Measurements from ENCODE around the gene CFAP92. TPM values are rescaled to one million over a fixed set of nuclear protein-coding genes. Genes with fewer than 3 reads are reported as not detected.

Gene CFAP92
- total RNA-seq, 1 donor from 2014 or later, result 0.52 TPM

GRCh38 chr3:129032716-129033115 lies 38.8 kb upstream of the CFAP92 start:
- FAIRE-seq, result no peak
- Histone ChIP-seq H3K4me3 (ENCODE audit: insufficient read depth, low read depth, low read length) (no peak overlapping the region), H3K9me3 (ENCODE audit: insufficient read depth, low read depth, low read length) (no peaks in the 10 kb centered on the region)

DNA sequence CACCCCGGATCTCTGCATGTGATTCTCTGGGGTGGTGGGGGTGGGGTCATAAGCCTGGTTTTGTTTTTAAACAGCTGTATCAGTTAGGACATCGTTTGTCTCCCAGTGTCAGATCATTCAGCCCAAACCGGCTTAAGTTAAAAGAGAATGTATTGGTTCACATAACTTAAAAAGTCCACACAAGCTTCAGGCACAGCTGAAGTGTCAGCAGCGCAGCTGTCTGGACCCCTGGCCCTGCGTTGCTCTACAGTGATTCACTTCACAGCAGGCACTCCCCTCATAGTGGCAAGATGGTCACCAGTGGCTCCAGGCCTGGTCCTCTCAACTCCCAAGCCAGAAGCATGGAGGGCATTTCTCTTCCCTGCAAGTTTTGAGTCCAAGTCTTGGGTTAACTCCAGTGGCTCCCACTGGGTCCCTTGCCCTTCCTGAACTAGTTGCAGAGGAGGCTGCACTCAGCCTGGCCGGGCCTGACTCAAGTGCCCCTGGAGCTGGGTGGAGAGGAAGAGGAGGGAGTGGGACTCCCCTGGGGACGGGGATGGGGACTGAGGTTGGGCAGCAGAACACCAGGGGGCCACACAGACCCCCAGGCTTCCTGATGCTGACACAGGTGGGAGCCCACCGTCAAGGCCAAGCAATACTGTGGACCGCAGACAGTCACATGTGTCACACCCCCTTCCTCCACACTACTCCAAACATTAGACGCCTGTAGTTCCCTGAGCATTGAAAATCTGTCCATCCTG lies 37.8 kb upstream of the CFAP92 start:
- Histone ChIP-seq H3K4me1 (ENCODE audit: insufficient read depth, low read length) (peaks cover 3% of the 10 kb centered on the region), H3K9ac (ENCODE audit: low read length) (no peak overlapping the region), H3K79me2 (ENCODE audit: insufficient read depth, low read length) (no peaks in the 10 kb centered on the region), H3K27me3 (ENCODE audit: insufficient read depth, low read length) (peaks cover 2% of the 10 kb centered on the region), H3K4me2 (ENCODE audit: low read length) (no peak overlapping the region), H3K4me3 (ENCODE audit: insufficient read depth, low read depth, low read length) (no peak overlapping the region), H4K20me1 (ENCODE audit: insufficient read depth, low read length) (no peaks in the 10 kb centered on the region), H3K27ac (ENCODE audit: low read depth, low read length) (no peak overlapping the region), H3K36me3 (ENCODE audit: insufficient read depth, low read length) (no peaks in the 10 kb centered on the region), H3K9me3 (ENCODE audit: insufficient read depth, low read depth, low read length) (no peaks in the 10 kb centered on the region), H2AFZ (ENCODE audit: low read depth, low read length) (no peak overlapping the region)
- Mint-ChIP-seq H3K9me3 (ENCODE audit: unreplicated experiment) (peaks cover 3% of the 10 kb centered on the region), H3K4me1 (ENCODE audit: low read depth, unreplicated experiment) (no peaks in the 10 kb centered on the region), H3K4me3 (ENCODE audit: unreplicated experiment) (no peak overlapping the region), H3K36me3 (ENCODE audit: low read depth, unreplicated experiment) (no peaks in the 10 kb centered on the region), H3K27ac (ENCODE audit: unreplicated experiment) (no peak overlapping the region), H3K27me3 (ENCODE audit: low read depth, unreplicated experiment) (peaks cover 28% of the 10 kb centered on the region)
- no peak for TF ChIP-seq EZH2 (IDR thresholded peaks at IDR 0.05; ENCODE audit: insufficient read depth, low read length)
- TF ChIP-seq CTCF (IDR thresholded peaks at IDR 0.05; ENCODE audit: insufficient read depth, low read depth, low read length), result no peak
- FAIRE-seq, result no peak
- no peak for DNase-seq (ENCODE audit: low read depth)

More at GRCh38 chr3:129032716-129033115, 38.8 kb upstream of the CFAP92 start:
- Histone ChIP-seq H4K20me1 (ENCODE audit: insufficient read depth, low read length) (no peaks in the 10 kb centered on the region), H3K79me2 (ENCODE audit: insufficient read depth, low read length) (no peaks in the 10 kb centered on the region), H3K36me3 (ENCODE audit: insufficient read depth, low read length) (no peaks in the 10 kb centered on the region), H3K27ac (ENCODE audit: low read depth, low read length) (no peak overlapping the region), H3K4me1 (ENCODE audit: insufficient read depth, low read length) (no peaks in the 10 kb centered on the region), H2AFZ (ENCODE audit: low read depth, low read length) (no peak overlapping the region), H3K27me3 (ENCODE audit: insufficient read depth, low read length) (no peaks in the 10 kb centered on the region), H3K4me2 (ENCODE audit: low read length) (no peak overlapping the region), H3K9ac (ENCODE audit: low read length) (no peak overlapping the region)
- Mint-ChIP-seq H3K4me3 (ENCODE audit: unreplicated experiment) (no peak overlapping the region), H3K9me3 (ENCODE audit: unreplicated experiment) (peaks cover 3% of the 10 kb centered on the region), H3K4me1 (ENCODE audit: low read depth, unreplicated experiment) (no peaks in the 10 kb centered on the region), H3K27me3 (ENCODE audit: low read depth, unreplicated experiment) (peaks cover 28% of the 10 kb centered on the region), H3K36me3 (ENCODE audit: low read depth, unreplicated experiment) (no peaks in the 10 kb centered on the region), H3K27ac (ENCODE audit: unreplicated experiment) (no peak overlapping the region)
- TF ChIP-seq CTCF (IDR thresholded peaks at IDR 0.05; ENCODE audit: insufficient read depth, low read depth, low read length) (no peak), EZH2 (IDR thresholded peaks at IDR 0.05; ENCODE audit: insufficient read depth, low read length) (no peak)
- DNase-seq (ENCODE audit: low read depth), result no peak

GRCh38 chr3:129030611-129031010 lies 36.7 kb upstream of the CFAP92 start:
- Histone ChIP-seq H3K27ac (ENCODE audit: low read depth, low read length) (no peak overlapping the region), H2AFZ (ENCODE audit: low read depth, low read length) (no peak overlapping the region), H3K9me3 (ENCODE audit: insufficient read depth, low read depth, low read length) (no peaks in the 10 kb centered on the region), H3K27me3 (ENCODE audit: insufficient read depth, low read length) (peaks cover 10% of the 10 kb centered on the region), H3K9ac (ENCODE audit: low read length) (no peak overlapping the region), H3K36me3 (ENCODE audit: insufficient read depth, low read length) (no peaks in the 10 kb centered on the region), H3K4me2 (ENCODE audit: low read length) (no peak overlapping the region), H4K20me1 (ENCODE audit: insufficient read depth, low read length) (no peaks in the 10 kb centered on the region), H3K4me3 (ENCODE audit: insufficient read depth, low read depth, low read length) (no peak overlapping the region), H3K4me1 (ENCODE audit: insufficient read depth, low read length) (peaks cover 3% of the 10 kb centered on the region), H3K79me2 (ENCODE audit: insufficient read depth, low read length) (no peaks in the 10 kb centered on the region)
- FAIRE-seq, result no peak
- no peak for DNase-seq (ENCODE audit: low read depth)
- no peaks in the 10 kb centered on the region for H3K4me1 Mint-ChIP-seq (ENCODE audit: low read depth, unreplicated experiment)
- H3K27me3 Mint-ChIP-seq (ENCODE audit: low read depth, unreplicated experiment), result peaks cover 38% of the 10 kb centered on the region
- no peak overlapping the region for H3K27ac Mint-ChIP-seq (ENCODE audit: unreplicated experiment)
- no peak overlapping the region for H3K4me3 Mint-ChIP-seq (ENCODE audit: unreplicated experiment)
- no peaks in the 10 kb centered on the region for H3K36me3 Mint-ChIP-seq (ENCODE audit: low read depth, unreplicated experiment)
- peaks cover 3% of the 10 kb centered on the region for H3K9me3 Mint-ChIP-seq (ENCODE audit: unreplicated experiment)
- no peak for TF ChIP-seq CTCF (IDR thresholded peaks at IDR 0.05; ENCODE audit: insufficient read depth, low read depth, low read length)
- TF ChIP-seq EZH2 (IDR thresholded peaks at IDR 0.05; ENCODE audit: insufficient read depth, low read length), result no peak
